ENCODE data around the gene BCR.

- TF ChIP-seq CTCF (IDR thresholded peaks at IDR 0.05) (no peak), POLR2A (IDR thresholded peaks at IDR 0.05) (no peak)
Observed at GRCh38 chr22:23283591-23284503, 103.5 kb downstream of the BCR start.
